Natural killer cell (primary cell): ENCODE measurements around the gene G6PC1. TPM values are rescaled to one million over a fixed set of nuclear protein-coding genes. Genes with fewer than 3 reads are reported as not detected.
"Not testable (repeated sequence)": the region's sequence is repeated elsewhere in the genome, so short reads cannot be mapped to it uniquely, and the experiment has no call there.

ENCODE experiments used
- ATAC-seq, 3 donors: fragments of 150-1000 bp in 2 of 3; fragments of 200-7000 bp in 1 of 3; cut with Tn5 transposase; 1 replicate in 1 of 3; 2 replicates in 2 of 3; pipeline ENCODE4 v1.10.0; 2021; ENCODE audit warnings: mild to moderate bottlenecking in 2 of 3, moderate library complexity in 2 of 3
- DNase-seq, 2 donors: peaks; one replicate each; pipeline versions ENCODE4 v3.0.0 to v3.0.0-alpha.2; 2013 to 2021; ENCODE audit warnings: mixed read lengths in 1 of 2
- H3K27ac ChIP-seq: one replicate; pipeline ENCODE4 v1.5.1; 2013; ENCODE audit warnings: mild to moderate bottlenecking, low read length
- H3K27me3 ChIP-seq: one replicate; pipeline ENCODE4 v1.6.1; 2013; ENCODE audit warnings: low read length; ENCODE audit not compliant: control insufficient read depth, insufficient read depth
- H3K36me3 ChIP-seq: one replicate; pipeline ENCODE4 v1.6.1; 2013; ENCODE audit warnings: low read length; ENCODE audit not compliant: control insufficient read depth, insufficient read depth
- H3K4me1 ChIP-seq: one replicate; pipeline ENCODE4 v1.6.1; 2013; ENCODE audit warnings: low read length; ENCODE audit not compliant: control insufficient read depth, insufficient read depth
- H3K4me3 ChIP-seq: one replicate; pipeline ENCODE4 v1.5.1; 2013; ENCODE audit warnings: low read length
- H3K9me3 ChIP-seq: one replicate; pipeline ENCODE4 v1.6.1; 2013; ENCODE audit warnings: low read length; ENCODE audit not compliant: control insufficient read depth, insufficient read depth
- H3K27ac Mint-ChIP-seq, 2 donors: one replicate each; pipeline ENCODE4 v1.8.0; 2022; ENCODE audit warnings: mild to moderate bottlenecking in 2 of 2, mixed read lengths in 2 of 2, moderate library complexity in 1 of 2
- H3K27me3 Mint-ChIP-seq, 2 donors: one replicate each; pipeline ENCODE4 v1.8.0; 2022; ENCODE audit warnings: low read depth in 2 of 2, mixed read lengths in 2 of 2
- H3K36me3 Mint-ChIP-seq: one replicate; pipeline ENCODE4 v1.8.0; 2022; ENCODE audit warnings: mixed read lengths
- H3K4me1 Mint-ChIP-seq, 2 donors: one replicate each; pipeline ENCODE4 v1.8.0; 2022; ENCODE audit warnings: mixed read lengths in 2 of 2
- H3K4me3 Mint-ChIP-seq: one replicate; pipeline ENCODE4 v1.8.0; 2022; ENCODE audit warnings: mild to moderate bottlenecking, moderate library complexity, mixed read lengths
- H3K9me3 Mint-ChIP-seq, 2 donors: one replicate each; pipeline ENCODE4 v1.8.0; 2022; ENCODE audit warnings: mixed read lengths in 2 of 2
- WGBS: methylation state at CpG from one replicate; pipeline ENCODE4 v1.1.7; 2013; ENCODE audit warnings: missing lambda C conversion rate; ENCODE audit not compliant: insufficient coverage; 5-methylcytosine and 5-hydroxymethylcytosine counted together
- intact Hi-C: fragments of 100-400 bp; cut with micrococcal nuclease; formaldehyde crosslinking; loops from one replicate; pipeline ENCODE4 v1.14.2; 2022
- total RNA-seq, 4 donors: library from RNA; stranded (reverse); fragments of 120-200 nt in 1 of 4; gene quantifications; one replicate each; pipeline versions ENCODE4 v1.2.3 to v1.2.4, GENCODE V29; 2013 to 2022
- TF ChIP-seq, protein P1 (sequence below): fragments of 200-600 bp; IDR thresholded peaks from one replicate; pipeline ENCODE4 v1.8.0; 2022; ENCODE audit warnings: antibody characterized with exemption

Gene G6PC1
- total RNA-seq, 3 donors from 2014 or later (not counting 1 experiment from before 2014, with no cell fraction given), result not detected

DNA sequence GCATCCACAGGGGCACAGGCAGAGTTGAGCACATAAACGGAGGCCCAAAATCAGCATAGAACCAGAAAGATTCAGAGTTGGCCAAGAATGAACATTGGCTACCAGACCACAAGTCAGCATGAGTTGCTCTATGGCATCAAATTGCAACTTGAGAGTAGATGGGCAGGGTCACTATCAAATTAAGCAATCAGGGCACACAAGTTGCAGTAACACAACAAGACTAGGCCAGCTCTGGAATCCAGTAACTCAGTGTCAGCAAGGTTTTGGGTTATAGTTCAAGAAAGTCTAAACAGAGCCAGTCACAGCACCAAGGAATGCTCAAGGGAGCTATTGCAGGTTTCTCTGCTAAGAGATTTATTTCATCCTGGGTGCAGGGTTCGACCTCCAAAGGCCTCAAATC is 12.9 kb downstream of the G6PC1 start:
- DNase-seq (no peak), ATAC-seq (no peak)
- Histone ChIP-seq H3K4me1 (no peaks in the 10 kb centered on the region), H3K36me3 (no peaks in the 10 kb centered on the region), H3K4me3 (no peak overlapping the region), H3K27ac (no peak overlapping the region), H3K27me3 (no peaks in the 10 kb centered on the region), H3K9me3 (no peaks in the 10 kb centered on the region)
- H3K4me1 Mint-ChIP-seq, result no peaks in the 10 kb centered on the region
- intact Hi-C loops, result no loop called here
- H3K36me3 Mint-ChIP-seq, result no peaks in the 10 kb centered on the region
- H3K4me3 Mint-ChIP-seq, result no peak overlapping the region
- no peak overlapping the region for H3K27ac Mint-ChIP-seq
- WGBS, result 77% methylated on average over 2 of the region's 2 CpGs
- H3K9me3 Mint-ChIP-seq, result no peaks in the 10 kb centered on the region
- H3K27me3 Mint-ChIP-seq, result peaks cover 6 to 13% of the 10 kb centered on the region in 2 donors
- TF ChIP-seq, protein P1, sequence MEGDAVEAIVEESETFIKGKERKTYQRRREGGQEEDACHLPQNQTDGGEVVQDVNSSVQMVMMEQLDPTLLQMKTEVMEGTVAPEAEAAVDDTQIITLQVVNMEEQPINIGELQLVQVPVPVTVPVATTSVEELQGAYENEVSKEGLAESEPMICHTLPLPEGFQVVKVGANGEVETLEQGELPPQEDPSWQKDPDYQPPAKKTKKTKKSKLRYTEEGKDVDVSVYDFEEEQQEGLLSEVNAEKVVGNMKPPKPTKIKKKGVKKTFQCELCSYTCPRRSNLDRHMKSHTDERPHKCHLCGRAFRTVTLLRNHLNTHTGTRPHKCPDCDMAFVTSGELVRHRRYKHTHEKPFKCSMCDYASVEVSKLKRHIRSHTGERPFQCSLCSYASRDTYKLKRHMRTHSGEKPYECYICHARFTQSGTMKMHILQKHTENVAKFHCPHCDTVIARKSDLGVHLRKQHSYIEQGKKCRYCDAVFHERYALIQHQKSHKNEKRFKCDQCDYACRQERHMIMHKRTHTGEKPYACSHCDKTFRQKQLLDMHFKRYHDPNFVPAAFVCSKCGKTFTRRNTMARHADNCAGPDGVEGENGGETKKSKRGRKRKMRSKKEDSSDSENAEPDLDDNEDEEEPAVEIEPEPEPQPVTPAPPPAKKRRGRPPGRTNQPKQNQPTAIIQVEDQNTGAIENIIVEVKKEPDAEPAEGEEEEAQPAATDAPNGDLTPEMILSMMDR, result no peak

DNA sequence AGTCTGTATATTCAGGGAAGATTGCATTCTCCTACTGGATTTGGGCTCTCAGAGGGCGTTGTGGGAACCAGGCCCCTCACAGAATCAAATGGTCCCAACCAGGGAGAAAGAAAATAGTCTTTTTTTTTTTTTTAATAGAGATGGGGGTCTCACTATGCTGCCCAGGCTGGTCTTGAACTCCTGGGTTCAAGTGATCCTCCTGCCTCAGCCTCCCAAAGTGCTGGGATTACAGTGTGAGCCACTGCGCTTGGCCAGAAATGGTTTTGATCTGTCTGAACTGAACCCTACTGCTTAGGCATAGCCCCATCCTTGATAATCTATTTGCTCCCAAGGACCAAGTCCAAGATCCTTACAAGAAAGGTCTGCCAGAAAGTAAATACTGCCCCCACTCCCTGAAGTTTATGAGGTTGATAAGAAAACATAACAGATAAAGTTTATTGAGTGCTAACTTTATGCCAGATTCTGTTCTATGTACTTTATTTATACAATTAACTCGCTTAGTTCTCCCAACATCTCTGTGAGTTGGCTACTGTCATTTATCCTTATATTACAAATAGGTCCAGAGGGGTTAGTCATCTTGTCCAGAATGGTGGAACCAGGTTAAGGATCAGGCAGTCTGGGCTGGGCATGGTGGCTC is 13.5 kb downstream of the G6PC1 start:
- H3K9me3 Mint-ChIP-seq, result no peaks in the 10 kb centered on the region
- H3K27ac ChIP-seq, result no peak overlapping the region
- no peaks in the 10 kb centered on the region for H3K27me3 ChIP-seq
- 92% methylated on average over 2 of the region's 3 CpGs for WGBS
- H3K9me3 ChIP-seq, result no peaks in the 10 kb centered on the region
- H3K4me3 ChIP-seq, result no peak overlapping the region
- DNase-seq (no peak), ATAC-seq (no peak)
- no peak overlapping the region for H3K4me3 Mint-ChIP-seq
- no peak overlapping the region for H3K27ac Mint-ChIP-seq
- intact Hi-C loops, result no loop called here
- H3K36me3 Mint-ChIP-seq, result no peaks in the 10 kb centered on the region
- peaks cover 6 to 13% of the 10 kb centered on the region in 2 donors for H3K27me3 Mint-ChIP-seq
- no peaks in the 10 kb centered on the region for H3K4me1 Mint-ChIP-seq
- no peaks in the 10 kb centered on the region for H3K4me1 ChIP-seq
- H3K36me3 ChIP-seq, result no peaks in the 10 kb centered on the region
- TF ChIP-seq, protein P1, result no peak

GRCh38 chr17:42915288-42915687 is 14.7 kb downstream of the G6PC1 start:
- H3K4me3 Mint-ChIP-seq, H3K4me3 ChIP-seq: not testable (repeated sequence)
- 90% methylated on average over 6 of the region's 6 CpGs for WGBS

DNA sequence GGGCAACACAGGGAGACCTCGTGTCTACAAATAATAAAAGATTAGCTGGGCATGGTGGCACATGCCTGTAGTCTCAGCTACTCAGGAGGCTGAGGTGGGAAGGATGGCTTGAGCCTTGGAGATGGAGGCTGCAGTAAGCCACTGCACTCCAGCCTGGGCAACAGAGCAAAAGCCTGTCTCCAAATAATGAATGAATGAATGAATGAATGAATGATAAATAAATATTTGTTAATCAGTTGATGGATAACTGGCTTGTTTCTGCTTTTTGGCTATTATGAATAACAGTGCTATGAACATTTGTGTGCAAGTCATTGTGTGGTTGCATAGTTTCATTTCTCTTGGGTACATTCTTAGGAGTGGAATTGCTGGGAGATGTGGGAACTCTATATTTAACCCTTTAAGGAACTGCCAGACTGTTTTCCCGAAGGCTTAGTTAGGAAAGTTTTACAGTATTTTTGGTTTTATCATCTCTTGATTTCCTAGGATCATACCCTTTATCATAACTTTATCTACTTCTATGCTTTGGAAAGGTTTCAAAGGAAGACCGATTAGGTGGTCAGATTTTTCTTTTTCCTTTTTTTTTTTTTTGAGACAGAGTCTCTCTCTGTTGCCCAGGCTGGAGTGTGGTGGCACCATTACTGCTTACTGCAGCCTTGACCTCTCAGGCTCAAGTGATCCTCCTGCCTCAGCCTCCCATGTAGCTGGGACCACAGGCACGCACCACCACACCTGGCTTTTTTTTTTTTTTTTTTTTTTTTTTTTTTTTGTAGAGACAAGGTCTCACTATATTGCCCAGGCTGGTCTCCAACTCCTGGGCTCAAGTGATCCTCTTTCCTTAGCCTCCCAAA is 16.0 kb downstream of the G6PC1 start:
- H3K4me3 ChIP-seq, H3K9me3 Mint-ChIP-seq, H3K27me3 Mint-ChIP-seq, H3K27ac Mint-ChIP-seq, intact Hi-C loops, H3K4me3 Mint-ChIP-seq, H3K27me3 ChIP-seq, H3K36me3 ChIP-seq, DNase-seq, H3K36me3 Mint-ChIP-seq, H3K4me1 ChIP-seq, ATAC-seq, H3K9me3 ChIP-seq, H3K27ac ChIP-seq, H3K4me1 Mint-ChIP-seq: not testable (repeated sequence)
- whole genome bisulfite sequencing, result 78% methylated on average over 3 of the region's 4 CpGs

More at GRCh38 chr17:42915288-42915687, 14.7 kb downstream of the G6PC1 start:
- H3K9me3 Mint-ChIP-seq, ATAC-seq, H3K36me3 Mint-ChIP-seq, H3K27ac ChIP-seq, intact Hi-C loops, H3K27me3 ChIP-seq, H3K36me3 ChIP-seq, H3K4me1 ChIP-seq, H3K9me3 ChIP-seq, H3K4me1 Mint-ChIP-seq, H3K27ac Mint-ChIP-seq, DNase-seq, H3K27me3 Mint-ChIP-seq: not testable (repeated sequence)
